SK-N-SH treated with all-trans-retinoic acid at 6 μM for 48 hours (cell line): ENCODE measurements around the gene ATG2A.

Experiments used
- ATAC-seq: fragments of 200-7000 bp; cut with Tn5 transposase; 3 replicates; pipeline ENCODE4 v1.9.1; 2020; ENCODE audit warnings: mild to moderate bottlenecking, moderate library complexity
- ARNTL ChIP-seq: fragments of 450-650 bp; formaldehyde crosslinking; IDR thresholded peaks from 2 replicates; pipeline ENCODE4 v1.5.0; 2020; ENCODE audit warnings: low read depth, mild to moderate bottlenecking, moderate library complexity, borderline replicate concordance
- BACH2 ChIP-seq: fragments of 250-450 bp; sonication (Bioruptor Pico); IDR thresholded peaks from 2 replicates; pipeline ENCODE4 v1.9.0; 2021; ENCODE audit warnings: mild to moderate bottlenecking, borderline replicate concordance
- CREB5 ChIP-seq: fragments of 250-450 bp; sonication (Bioruptor Pico); IDR thresholded peaks from 2 replicates; pipeline ENCODE4 v1.5.1; 2020; ENCODE audit warnings: low read depth, mild to moderate bottlenecking, moderate library complexity
- CSDC2 ChIP-seq: fragments of 250-450 bp; sonication (Bioruptor Pico); IDR thresholded peaks from 2 replicates; pipeline ENCODE4 v1.5.0; 2020; ENCODE audit warnings: mild to moderate bottlenecking, moderate library complexity
- CSRNP3 ChIP-seq: fragments of 250-450 bp; sonication (Bioruptor Pico); IDR thresholded peaks from 2 replicates; pipeline ENCODE4 v1.5.1; 2021; ENCODE audit warnings: mild to moderate bottlenecking, moderate library complexity
- ESRRG ChIP-seq: fragments of 250-450 bp; sonication (Bioruptor Pico); IDR thresholded peaks from 2 replicates; pipeline ENCODE4 v1.6.1; 2021; ENCODE audit warnings: mild to moderate bottlenecking
- GLIS3 ChIP-seq: fragments of 250-450 bp; sonication (Bioruptor Pico); IDR thresholded peaks from 2 replicates; pipeline ENCODE4 v1.5.0; 2020; ENCODE audit warnings: mild to moderate bottlenecking, moderate library complexity
- ISL1 ChIP-seq: fragments of 250-450 bp; sonication (Bioruptor Pico); IDR thresholded peaks from 2 replicates; pipeline ENCODE4 v2.1.2; 2022; ENCODE audit warnings: mild to moderate bottlenecking, moderate library complexity
- OSR1 ChIP-seq: fragments of 250-450 bp; sonication (Bioruptor Pico); IDR thresholded peaks from 2 replicates; pipeline ENCODE4 v1.8.0; 2022; ENCODE audit warnings: moderate library complexity, mild to moderate bottlenecking, inconsistent platforms
- PATZ1 ChIP-seq: fragments of 250-450 bp; sonication (Bioruptor Pico); IDR thresholded peaks from 2 replicates; pipeline ENCODE4 v1.8.0; 2020; ENCODE audit warnings: mild to moderate bottlenecking, moderate library complexity, borderline replicate concordance
- POU6F1 ChIP-seq: fragments of 250-450 bp; sonication (Bioruptor Pico); IDR thresholded peaks from 2 replicates; pipeline ENCODE4 v1.8.0; 2021; ENCODE audit warnings: low read depth, mild to moderate bottlenecking, moderate library complexity, borderline replicate concordance
- PPARA ChIP-seq: fragments of 250-450 bp; sonication (Bioruptor Pico); IDR thresholded peaks from 2 replicates; pipeline ENCODE4 v1.5.0; 2020; ENCODE audit warnings: mild to moderate bottlenecking, borderline replicate concordance
- RARB ChIP-seq: fragments of 250-450 bp; sonication (Bioruptor Pico); IDR thresholded peaks from 2 replicates; pipeline ENCODE4 v1.8.0; 2021; ENCODE audit warnings: mild to moderate bottlenecking, moderate library complexity
- SNAI2 ChIP-seq: fragments of 250-450 bp; sonication (Bioruptor Pico); IDR thresholded peaks from 2 replicates; pipeline ENCODE4 v1.5.0; 2020; ENCODE audit warnings: mild to moderate bottlenecking, moderate library complexity
- TCF4 ChIP-seq: fragments of 250-450 bp; sonication (Bioruptor Pico); IDR thresholded peaks from 2 replicates; pipeline ENCODE4 v1.8.0; 2021; ENCODE audit warnings: mild to moderate bottlenecking, moderate library complexity, borderline replicate concordance
- TOX ChIP-seq: fragments of 250-450 bp; sonication (Bioruptor Pico); IDR thresholded peaks from 2 replicates; pipeline ENCODE4 v1.8.0; 2021; ENCODE audit warnings: mild to moderate bottlenecking, moderate library complexity, borderline replicate concordance
- TSHZ2 ChIP-seq: fragments of 250-450 bp; sonication (Bioruptor Pico); IDR thresholded peaks from 2 replicates; pipeline ENCODE4 v1.5.0; 2020; ENCODE audit warnings: mild to moderate bottlenecking, moderate library complexity
- ZC3H10 ChIP-seq: fragments of 250-450 bp; sonication (Bioruptor Pico); IDR thresholded peaks from 2 replicates; pipeline ENCODE4 v1.5.1; 2021; ENCODE audit warnings: mild to moderate bottlenecking, moderate library complexity
- ZFP3 ChIP-seq: fragments of 250-450 bp; sonication (Bioruptor Pico); IDR thresholded peaks from 2 replicates; pipeline ENCODE4 v1.5.0; 2020; ENCODE audit warnings: mild to moderate bottlenecking, moderate library complexity
- ZFP30 ChIP-seq: fragments of 450-650 bp; formaldehyde crosslinking; IDR thresholded peaks from 2 replicates; pipeline ENCODE4 v1.5.0; 2022; ENCODE audit warnings: mild to moderate bottlenecking, moderate library complexity
- ZNF565 ChIP-seq: fragments of 450-650 bp; formaldehyde crosslinking; conservative IDR thresholded peaks from 2 replicates; pipeline ENCODE4 v1.5.0; 2020; ENCODE audit warnings: low read depth, mild to moderate bottlenecking, moderate library complexity
- ZNF70 ChIP-seq: fragments of 450-650 bp; formaldehyde crosslinking; IDR thresholded peaks from 2 replicates; pipeline ENCODE4 v1.5.0; 2020; ENCODE audit warnings: mild to moderate bottlenecking, moderate library complexity
- ZNF8 ChIP-seq: fragments of 450-650 bp; formaldehyde crosslinking; IDR thresholded peaks from 2 replicates; pipeline ENCODE4 v1.5.0; 2020; ENCODE audit warnings: mild to moderate bottlenecking, moderate library complexity

Gene ATG2A

GRCh38 chr11:64880240-64881001, 36.6 kb downstream of the ATG2A start:
- TF ChIP-seq TOX (CRISPR knock-in tag) = no peak
- TF ChIP-seq POU6F1 (CRISPR knock-in tag) = no peak
- no peak for TF ChIP-seq ZFP3 (CRISPR knock-in tag)
- TF ChIP-seq TCF4 (CRISPR knock-in tag) = no peak
- TF ChIP-seq ZFP30 (CRISPR knock-in tag) = no peak
- no peak for TF ChIP-seq OSR1 (CRISPR knock-in tag)
- no peak for TF ChIP-seq ESRRG (CRISPR knock-in tag)
- TF ChIP-seq PATZ1 (CRISPR knock-in tag) = no peak
- TF ChIP-seq SNAI2 (CRISPR knock-in tag) = no peak
- no peak for TF ChIP-seq ARNTL (CRISPR knock-in tag)
- no peak for TF ChIP-seq BACH2
- TF ChIP-seq ZNF70 (CRISPR knock-in tag) = no peak
- TF ChIP-seq CREB5 (CRISPR knock-in tag) = no peak
- TF ChIP-seq PPARA (CRISPR knock-in tag) = no peak
- no peak for TF ChIP-seq ZNF565 (CRISPR knock-in tag)
- TF ChIP-seq ZC3H10 (CRISPR knock-in tag) = no peak
- TF ChIP-seq CSRNP3 (CRISPR knock-in tag) = no peak
- no peak for TF ChIP-seq ISL1
- no peak for TF ChIP-seq CSDC2 (CRISPR knock-in tag)
- TF ChIP-seq, all 23 proteins: peak for 0
- no peak for ATAC-seq

GRCh38 chr11:64879244-64879900, 37.6 kb downstream of the ATG2A start:
- no peak for ATAC-seq

More at GRCh38 chr11:64879244-64879900, 37.6 kb downstream of the ATG2A start:
- TF ChIP-seq CSRNP3 (CRISPR knock-in tag) = no peak
- TF ChIP-seq CREB5 (CRISPR knock-in tag) = no peak
- TF ChIP-seq ZNF70 (CRISPR knock-in tag) = no peak
- no peak for TF ChIP-seq RARB (CRISPR knock-in tag)
- TF ChIP-seq TSHZ2 (CRISPR knock-in tag) = no peak
- TF ChIP-seq GLIS3 (CRISPR knock-in tag) = no peak
- TF ChIP-seq PPARA (CRISPR knock-in tag) = no peak
- TF ChIP-seq ZFP3 (CRISPR knock-in tag) = no peak
- no peak for TF ChIP-seq ESRRG (CRISPR knock-in tag)
- no peak for TF ChIP-seq CSDC2 (CRISPR knock-in tag)
- no peak for TF ChIP-seq ZNF565 (CRISPR knock-in tag)
- TF ChIP-seq ZNF8 (CRISPR knock-in tag) = no peak
- no peak for TF ChIP-seq ISL1
